ENCODE results near the gene PANK2.
"Not testable (repeated sequence)": the region's sequence is repeated elsewhere in the genome, so short reads cannot be mapped to it uniquely, and the experiment has no call there.

PANK2 gene

GRCh38 chr20:3902446-3902845, 13.3 kb downstream of the PANK2 start:
- no peak for DNase-seq

DNA sequence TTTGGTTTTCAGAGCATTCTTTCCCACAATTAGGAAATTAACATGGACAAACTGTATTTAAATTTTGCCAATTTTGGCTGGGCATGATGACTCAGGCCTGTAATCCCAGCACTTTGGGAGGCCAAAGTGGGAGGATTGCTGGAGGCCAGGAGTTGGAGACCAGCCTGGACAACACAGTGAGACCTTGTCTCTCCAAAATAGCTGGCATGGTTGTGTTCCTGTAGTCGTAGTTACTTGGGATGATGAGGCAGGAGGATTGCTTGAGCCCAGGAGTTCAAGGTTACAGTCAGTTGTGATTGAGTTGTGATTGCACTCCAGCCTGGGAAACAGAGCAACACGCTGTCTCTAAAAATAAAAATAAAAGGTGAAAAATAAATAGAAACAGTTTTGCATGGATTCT, 15.0 kb downstream of the PANK2 start:
- DNase-seq, result no peak

DNA sequence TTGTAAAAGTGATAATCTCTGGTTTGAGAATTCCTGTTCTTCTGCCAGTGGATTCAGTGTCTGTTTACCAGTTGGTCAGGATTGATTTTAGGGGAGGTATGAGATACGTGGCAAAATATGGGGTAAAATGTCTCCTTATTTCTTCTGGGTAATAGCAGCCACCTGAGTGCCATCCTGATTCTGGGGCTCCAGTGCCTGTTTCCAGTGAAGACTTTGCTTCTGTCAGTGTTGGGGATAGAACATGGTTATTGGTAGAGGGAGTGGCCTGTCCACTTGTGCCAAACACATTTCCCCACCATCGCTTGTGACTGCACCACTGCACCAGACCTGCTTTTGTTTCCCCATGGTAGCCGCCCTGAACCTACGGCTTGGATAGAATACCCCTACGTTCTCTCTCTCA, 15.7 kb downstream of the PANK2 start:
- DNase-seq, result no peak

- not testable (repeated sequence) for DNase-seq
Observed at GRCh38 chr20:3906744-3907721, 17.8 kb downstream of the PANK2 start.

DNA sequence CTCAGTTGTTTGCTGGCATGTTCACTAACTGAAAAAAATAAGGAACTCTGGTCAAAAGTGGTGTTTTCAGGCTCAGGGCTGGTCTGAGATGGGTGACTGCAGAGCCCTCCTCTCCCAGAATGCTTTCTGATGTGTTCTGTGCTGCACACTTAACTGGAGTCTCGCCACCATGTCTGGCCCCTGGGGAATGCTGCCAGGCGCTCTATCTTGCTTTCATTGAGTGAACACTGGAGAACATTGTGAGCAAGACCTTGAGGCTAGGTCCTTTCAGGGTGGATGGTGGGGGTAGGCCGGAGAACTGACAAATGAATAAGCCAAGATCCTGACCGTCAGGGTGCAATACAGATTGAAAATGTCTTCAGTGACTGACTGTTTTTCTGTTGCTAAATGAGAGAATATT, 19.5 kb downstream of the PANK2 start:
- no peak for DNase-seq

DNA sequence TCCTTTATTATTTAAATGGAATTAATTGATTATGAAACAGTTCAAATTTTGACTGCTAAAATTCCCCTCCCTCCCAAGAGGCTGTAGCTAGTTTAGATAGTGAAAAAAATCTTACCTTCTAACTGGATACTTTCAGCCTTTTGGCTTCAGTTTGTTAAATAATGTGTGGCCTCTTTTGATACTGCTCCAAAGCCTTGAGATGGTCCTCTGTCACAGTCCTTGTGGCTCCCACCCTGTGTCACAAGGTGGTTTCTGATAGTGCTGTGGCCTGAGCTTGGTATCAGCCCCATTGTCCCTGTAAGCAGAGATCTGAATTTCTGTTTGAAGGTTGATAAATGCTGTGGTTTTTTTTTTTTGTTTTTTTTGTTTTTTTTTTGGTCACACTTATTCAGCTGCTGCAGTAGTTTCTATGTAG, 20.8 kb downstream of the PANK2 start:
- no peak for DNase-seq

- DNase-seq, result no peak
Observed at GRCh38 chr20:3910853-3911252, 21.7 kb downstream of the PANK2 start.

- no peak for DNase-seq
Observed at GRCh38 chr20:3911956-3912355, 22.8 kb downstream of the PANK2 start.

GRCh38 chr20:3914446-3914845, 25.3 kb downstream of the PANK2 start:
- no peak for DNase-seq

DNA sequence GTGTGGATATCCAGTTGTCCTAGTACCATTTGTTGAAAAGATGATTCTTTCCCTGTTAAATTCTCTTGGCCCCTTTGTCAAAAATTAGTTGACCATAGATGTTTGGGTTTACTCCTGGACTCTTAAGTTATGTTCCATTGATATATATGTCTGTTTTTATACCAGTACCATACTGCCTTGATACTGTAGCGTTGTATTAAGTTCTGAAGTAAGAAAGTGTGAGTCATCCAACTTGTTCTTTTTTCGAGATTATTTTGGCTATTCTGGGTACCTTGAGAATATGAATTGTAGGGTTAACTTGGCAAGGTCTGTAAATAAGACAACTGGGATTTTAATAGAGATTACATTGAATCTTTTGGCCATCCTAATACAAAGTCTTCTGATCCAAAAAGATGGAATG, 26.5 kb downstream of the PANK2 start:
- no peak for DNase-seq

- no peak for DNase-seq
Observed at GRCh38 chr20:3916364-3916763, 27.2 kb downstream of the PANK2 start.

- DNase-seq, result no peak
Observed at GRCh38 chr20:3919352-3919751, 30.2 kb downstream of the PANK2 start.

DNA sequence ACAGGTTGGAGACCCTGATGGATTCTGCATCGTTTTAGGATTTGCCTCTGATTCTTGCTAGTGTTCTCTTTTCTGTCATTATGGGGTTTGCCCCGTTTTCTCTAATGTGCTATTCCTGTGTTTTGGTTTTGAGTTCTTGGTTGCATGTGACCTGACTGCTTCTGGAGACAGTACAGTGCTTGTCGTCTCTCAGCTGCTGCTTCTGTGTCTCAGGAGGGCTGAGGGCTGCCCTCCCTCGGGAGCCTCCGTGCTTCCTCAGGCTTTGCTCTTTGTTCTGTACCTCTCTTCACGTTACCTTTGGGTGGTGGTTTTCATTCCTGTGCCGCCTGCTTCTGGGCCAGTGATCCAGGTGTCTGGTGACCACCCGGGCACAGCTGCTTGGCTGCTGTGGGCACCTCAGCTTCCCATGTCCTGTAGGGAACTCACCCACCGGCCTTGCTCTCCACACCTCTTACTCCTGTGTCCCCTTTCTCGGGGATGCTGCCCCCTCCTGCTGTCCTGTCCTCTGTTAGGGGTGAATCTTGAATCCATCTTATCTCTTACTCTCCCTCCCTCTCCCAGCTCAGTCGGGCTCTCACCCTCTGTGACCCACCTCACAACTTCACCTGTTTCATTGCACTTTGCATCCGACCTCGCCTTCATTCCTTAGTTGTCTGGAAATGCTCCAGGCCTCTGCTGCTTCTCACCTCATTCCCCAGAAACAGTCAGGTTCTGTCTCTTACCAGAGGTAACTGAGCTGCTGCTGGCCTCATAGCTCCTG, 33.2 kb downstream of the PANK2 start:
- DNase-seq, result no peak

- no peak for DNase-seq
Observed at GRCh38 chr20:3922983-3923339, 33.8 kb downstream of the PANK2 start.

DNA sequence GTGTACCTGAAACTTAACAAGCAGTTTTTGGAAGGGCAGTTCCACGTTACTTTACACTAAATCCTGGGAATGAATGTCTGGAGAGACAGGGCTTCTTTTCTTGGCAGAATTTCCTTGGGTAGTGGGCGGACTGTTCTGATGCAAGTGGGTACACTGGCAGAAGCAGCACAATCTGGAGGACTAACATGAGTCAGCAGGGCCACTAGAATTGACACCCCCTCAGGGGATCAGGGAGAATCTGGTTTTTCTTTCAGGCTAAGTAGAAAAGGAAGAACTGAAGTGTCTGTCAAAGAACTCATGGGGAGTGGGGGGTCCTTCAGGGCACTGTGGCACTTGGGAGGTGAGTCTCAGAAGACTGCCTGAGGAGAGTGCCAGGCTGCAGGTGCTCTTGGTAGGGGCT, 34.6 kb downstream of the PANK2 start:
- no peak for DNase-seq

- no peak for DNase-seq
Observed at GRCh38 chr20:3924304-3925112, 35.3 kb downstream of the PANK2 start.

DNA sequence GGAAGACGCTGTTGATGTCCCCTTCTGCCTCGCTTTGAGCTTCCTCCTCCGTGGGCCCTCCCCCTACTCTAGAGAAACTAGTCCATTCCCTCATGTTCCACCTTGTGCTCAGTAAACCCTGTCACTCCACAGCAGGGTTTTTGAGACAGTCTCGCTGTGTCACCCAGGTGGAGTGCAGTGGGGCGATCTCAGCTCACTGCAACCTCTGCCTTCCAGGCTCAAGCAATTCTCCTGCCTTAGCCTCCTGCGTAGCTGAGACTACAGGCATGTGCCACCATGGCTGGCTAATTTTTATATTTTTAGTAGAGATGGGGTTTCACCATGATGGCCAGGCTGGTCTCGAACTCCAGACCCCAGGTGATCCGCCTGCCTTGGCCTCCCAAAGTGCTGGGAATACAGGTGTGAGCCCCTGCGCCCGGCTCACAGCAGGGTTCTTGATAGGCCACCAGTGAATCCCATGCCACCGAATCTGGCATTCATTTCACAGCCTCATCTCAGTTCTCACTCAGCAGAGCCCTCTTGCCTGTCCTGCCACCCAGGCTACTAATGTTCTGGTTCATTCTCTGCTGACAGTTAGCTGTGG, 36.0 kb downstream of the PANK2 start:
- no peak for DNase-seq

- no peak for DNase-seq
Observed at GRCh38 chr20:3925899-3926638, 36.9 kb downstream of the PANK2 start.

DNA sequence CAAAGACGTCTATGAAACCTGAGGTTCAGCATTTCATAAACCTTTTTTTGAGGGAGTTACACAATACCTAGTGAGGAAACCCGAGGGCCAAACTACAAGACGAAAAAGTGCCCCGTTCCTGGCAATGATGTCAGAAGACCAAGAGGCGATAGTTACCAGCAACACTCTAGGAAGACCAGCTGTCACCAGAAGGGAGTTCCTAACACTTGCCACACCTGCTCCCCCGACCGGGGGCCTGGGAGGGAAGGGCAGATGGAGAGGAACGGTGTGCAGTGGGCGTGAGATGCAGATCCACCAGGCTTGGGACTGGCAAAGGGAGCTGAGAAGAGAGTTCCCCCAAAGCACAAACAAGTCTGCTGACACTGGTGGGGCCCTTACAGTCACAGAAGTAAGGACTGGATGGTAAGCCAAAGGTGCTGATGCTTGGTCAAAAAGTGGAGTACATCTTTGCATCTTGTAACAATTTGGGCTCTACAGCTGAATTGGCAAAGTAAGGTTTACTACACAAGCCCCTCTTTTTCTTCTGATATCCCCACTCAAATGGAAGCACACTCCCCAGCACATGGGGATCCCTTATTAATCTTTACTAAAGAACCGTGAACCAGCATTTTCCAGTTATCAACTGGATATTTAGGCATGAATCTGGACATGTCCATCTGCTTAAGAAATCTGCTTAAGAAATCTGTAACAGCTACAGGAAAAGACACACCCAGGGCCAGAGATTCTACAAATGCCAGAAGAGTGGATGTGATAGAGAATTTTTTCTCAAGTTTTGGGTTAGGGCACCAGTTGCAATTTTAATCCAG, 38.5 kb downstream of the PANK2 start:
- DNase-seq, result no peak

- DNase-seq, result no peak
Observed at GRCh38 chr20:3929713-3930060, 40.5 kb downstream of the PANK2 start.
